GM12891 (cell line): Measurements from ENCODE around the gene PACSIN2.

Experiments
- DNase-seq: peaks from one replicate; pipeline ENCODE4 v3.0.0; 2011; ENCODE audit warnings: low spot score; ENCODE audit not compliant: insufficient read length
- FAIRE-seq: peaks from 2 replicates; lab custom pipeline; 2011; peaks lifted over from hg19 to GRCh38; lab: Jason Lieb, UNC
- PAX5 ChIP-seq: IDR thresholded peaks from 2 replicates; pipeline ENCODE4 v1.6.1; 2011; ENCODE audit warnings: low read length, moderate library complexity, mild to moderate bottlenecking; ENCODE audit not compliant: insufficient read depth, severe bottlenecking
- POLR2A ChIP-seq: IDR thresholded peaks from 2 replicates; pipeline ENCODE4 v1.6.1; 2011; ENCODE audit warnings: low read depth, low read length, control low read depth
- POLR2AphosphoS5 ChIP-seq: IDR thresholded peaks from 2 replicates; pipeline ENCODE4 v1.6.1; 2011; ENCODE audit warnings: low read depth, low read length, control low read depth
- POU2F2 ChIP-seq: IDR thresholded peaks from 2 replicates; pipeline ENCODE4 v1.6.1; 2011; ENCODE audit warnings: low read depth, mild to moderate bottlenecking, control low read depth, low read length, moderate library complexity
- SPI1 ChIP-seq: IDR thresholded peaks from 2 replicates; pipeline ENCODE4 v1.6.1; 2011; ENCODE audit warnings: low read depth, low read length, control low read depth
- TAF1 ChIP-seq: IDR thresholded peaks from 2 replicates; pipeline ENCODE4 v1.6.1; 2011; ENCODE audit warnings: low read depth, low read length, control low read depth

Gene PACSIN2

DNA sequence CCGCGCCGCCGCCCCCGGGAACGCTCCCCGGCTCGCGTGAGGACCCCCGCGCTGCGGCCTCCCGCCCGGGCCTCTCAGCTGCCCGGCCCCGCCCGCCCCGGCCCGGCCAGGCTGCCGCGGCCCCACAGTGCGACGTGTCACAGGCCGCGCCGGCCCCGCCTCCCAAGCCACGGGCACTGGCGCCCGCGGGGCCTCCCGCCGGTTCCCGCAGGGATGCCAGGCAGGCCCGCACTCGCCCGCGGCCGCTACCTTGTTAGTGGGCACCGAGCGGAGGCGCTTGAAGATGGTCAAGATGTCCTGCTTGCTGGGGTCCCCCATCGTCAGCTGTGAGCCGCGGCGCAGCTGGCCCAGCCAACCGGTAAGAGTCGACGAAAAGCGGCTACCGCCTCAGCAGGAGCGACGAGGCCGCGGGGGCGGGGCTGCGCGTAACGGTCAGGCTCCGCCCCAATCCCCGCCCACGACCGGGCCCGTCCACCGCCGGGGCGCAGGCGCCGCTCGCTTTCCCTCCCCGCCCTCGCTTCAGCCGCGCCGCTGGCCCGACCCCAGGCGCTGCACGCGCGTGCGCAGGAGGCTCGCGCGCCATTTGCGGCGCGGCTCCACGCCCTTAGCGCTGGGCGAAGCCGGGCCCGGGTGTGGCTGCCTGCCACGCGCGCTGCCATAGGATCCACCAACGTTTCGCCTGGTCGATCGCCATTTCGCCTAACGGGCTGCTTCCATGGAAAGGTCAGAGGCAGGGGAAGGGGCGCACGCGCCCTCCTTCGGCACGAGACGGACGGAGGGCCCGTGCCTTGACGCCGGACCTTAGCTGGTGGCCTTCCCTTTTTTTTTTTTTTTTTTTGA, 157.9 kb downstream of the PACSIN2 start, which contains the start of gene ARFGAP3:
Gene ARFGAP3, minus strand, starts transcription at position 409 of the 840 bp plus-strand sequence. Its CDS starts 91 bp downstream, at position 318.
- FAIRE-seq, result peak; percentile 98
- DNase-seq, result peak; percentile 97
- peak; percentile 69 for TF ChIP-seq PAX5
- peak; percentile 83 for TF ChIP-seq POLR2A
- 0 out of 2 replicates have a peak, but pooled peaks have one; percentile 27 for TF ChIP-seq POU2F2
- TF ChIP-seq POLR2AphosphoS5, result peak; percentile 77
- no peak for TF ChIP-seq SPI1
- TF ChIP-seq TAF1, result peak; percentile 61

DNA sequence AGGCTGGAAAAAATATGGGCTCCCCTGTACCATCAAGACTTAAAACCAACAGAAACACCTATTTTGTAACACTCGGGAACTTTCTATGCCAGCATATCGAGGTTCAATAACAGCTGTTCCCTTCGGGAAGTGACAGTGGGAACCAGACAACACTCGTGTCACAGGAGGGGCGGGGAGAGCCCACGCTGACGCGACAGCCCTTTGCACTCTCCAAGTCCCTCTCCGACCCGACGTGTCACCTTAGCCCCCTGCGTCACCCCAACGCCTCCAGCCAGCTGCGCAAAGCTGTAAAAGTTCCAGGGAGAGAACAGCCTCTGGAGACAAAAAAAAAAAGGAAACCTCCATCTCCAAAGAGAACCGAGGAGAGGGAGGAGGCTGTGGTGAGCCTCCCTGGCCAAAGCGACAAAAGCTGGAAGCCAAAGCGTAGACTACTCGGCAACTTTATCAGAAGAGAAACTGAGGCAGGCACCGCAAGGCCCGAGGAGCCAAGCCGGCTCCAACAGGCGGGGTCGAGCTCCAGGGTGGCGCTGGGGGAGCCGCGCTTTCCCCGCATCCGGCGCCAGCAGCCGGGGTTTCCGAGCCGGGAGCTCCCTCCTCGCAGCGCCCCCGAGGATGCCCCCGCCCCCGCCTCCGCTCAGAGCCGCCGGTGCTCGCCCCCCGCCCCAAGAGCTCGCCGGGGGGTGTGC, 158.6 kb downstream of the PACSIN2 start:
- DNase-seq, result peak; percentile 37
- peak; percentile 64 for FAIRE-seq
- TF ChIP-seq TAF1 (no peak), PAX5 (no peak), POLR2AphosphoS5 (no peak; the same call in 1 of the 2 replicates), POLR2A (no peak), POU2F2 (no peak), SPI1 (no peak)

DNA sequence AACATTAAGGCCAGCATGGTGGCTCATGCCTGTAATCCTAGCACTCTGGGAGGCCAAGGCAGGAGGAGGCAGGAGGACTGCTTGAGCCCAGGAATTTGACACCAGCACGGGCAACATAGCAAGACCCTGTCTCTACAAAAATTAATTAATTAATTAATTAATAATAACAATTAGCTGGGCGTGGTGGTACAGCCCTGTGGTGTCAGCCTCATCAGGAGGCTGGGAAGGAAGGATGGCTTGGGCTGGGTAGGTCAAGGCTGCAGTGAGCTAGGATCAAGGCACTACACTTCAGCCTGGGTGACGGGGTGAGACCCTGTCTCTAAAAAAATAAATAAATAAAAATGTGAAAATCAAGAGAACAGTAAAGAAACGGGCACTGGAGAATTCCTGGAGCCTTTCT, 159.2 kb downstream of the PACSIN2 start:
- FAIRE-seq, result no peak
- TF ChIP-seq TAF1, result no peak
- no peak for DNase-seq

DNA sequence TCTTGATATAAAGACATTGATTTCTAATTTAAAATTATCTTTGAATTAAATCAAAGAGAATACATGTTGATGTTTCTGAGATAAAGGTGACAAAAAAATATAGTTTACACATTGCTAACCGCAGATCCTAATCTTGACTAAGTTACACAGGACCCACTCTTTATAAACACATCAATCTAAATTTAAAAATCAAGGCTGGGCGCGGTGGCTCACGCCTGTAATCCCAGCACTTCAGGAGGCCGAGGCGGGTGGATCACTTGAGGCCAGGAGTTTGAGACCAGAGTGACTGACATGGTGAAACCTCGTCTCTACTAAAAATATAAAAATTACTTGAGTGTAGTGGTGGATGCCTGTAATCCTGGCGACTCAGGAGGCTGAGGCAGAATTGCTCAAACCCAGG, 159.7 kb downstream of the PACSIN2 start:
- TF ChIP-seq POLR2A (no peak), TAF1 (no peak), PAX5 (no peak), POU2F2 (no peak), POLR2AphosphoS5 (no peak), SPI1 (no peak)
- DNase-seq, result no peak
- no peak for FAIRE-seq

DNA sequence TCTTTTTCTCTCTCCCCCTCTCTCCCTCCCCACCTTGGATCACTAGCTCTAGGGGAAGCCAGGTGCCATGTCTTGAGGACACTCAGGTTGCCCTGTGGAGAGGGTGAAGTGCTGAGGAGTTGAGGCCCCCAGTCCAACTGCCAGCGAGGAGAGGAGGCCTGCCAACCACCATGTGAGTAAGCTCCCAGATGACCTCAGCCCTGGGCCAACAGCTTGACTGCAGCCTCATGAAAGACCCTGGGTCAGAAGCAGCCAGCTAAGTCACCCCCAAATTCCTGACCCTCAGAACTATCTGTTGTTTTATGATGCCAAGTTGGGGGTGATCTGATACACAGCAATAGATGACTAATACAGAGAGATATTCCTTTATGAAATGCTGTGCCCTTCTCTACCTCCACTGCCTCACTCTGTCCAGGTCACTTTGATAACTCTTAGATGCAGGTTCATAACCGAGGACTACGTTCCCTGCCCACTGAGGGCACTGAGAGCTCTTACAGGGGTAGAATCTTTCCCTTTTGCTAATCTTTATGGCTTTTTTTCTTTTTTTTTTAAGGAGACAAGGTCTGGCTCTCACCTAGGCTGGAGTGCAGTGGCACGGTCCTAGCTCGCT, 165.9 kb downstream of the PACSIN2 start:
- no peak for DNase-seq
- FAIRE-seq, result no peak
- TF ChIP-seq POLR2A (no peak; the same call in 1 of the 2 replicates), PAX5 (no peak), TAF1 (no peak), POU2F2 (no peak), SPI1 (no peak), POLR2AphosphoS5 (no peak)

DNA sequence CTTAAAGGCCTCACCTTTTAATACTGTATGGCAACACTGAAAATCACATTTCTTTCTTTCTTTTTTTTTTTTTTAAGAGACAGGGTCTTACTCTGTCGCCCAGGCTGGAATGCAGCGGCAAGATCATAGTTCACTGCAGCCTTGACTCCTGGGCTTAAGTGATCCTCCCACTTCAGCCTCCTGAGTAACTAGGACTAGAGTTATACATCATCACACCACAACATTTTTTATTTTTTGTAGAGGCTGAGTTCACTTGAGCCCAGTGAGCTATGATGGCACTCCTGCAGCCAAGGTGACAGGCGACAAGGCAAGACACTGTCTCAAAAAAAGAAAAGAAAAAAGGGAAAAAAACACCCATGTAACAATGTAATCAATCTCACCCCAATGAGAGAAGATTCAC, 167.8 kb downstream of the PACSIN2 start:
- DNase-seq, result no peak

DNA sequence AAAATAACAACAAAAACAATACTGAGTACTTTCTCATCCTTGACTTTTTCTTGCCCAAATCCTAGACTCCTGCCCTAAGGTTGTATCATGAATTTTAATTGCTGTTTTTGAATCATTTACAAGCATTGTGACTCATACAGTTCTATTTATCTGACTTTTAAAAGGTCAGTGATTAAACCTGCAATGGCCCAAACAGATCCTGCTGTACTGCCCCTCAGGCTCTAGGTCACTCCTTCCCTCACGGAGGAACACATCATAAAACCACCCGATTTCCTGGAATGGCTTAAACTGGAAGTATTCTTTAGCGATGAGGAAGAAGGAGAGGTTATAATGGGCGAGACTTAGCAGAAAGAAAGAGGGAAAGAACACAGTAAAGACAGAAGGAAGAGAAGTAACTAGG, 170.2 kb downstream of the PACSIN2 start:
- DNase-seq, result no peak
- FAIRE-seq, result no peak
- TF ChIP-seq POLR2A (no peak), TAF1 (no peak), SPI1 (no peak), POU2F2 (no peak), PAX5 (no peak), POLR2AphosphoS5 (no peak)

More for the DNA sequence above, 167.8 kb downstream of the PACSIN2 start:
- TF ChIP-seq SPI1 (no peak), PAX5 (no peak), TAF1 (no peak), POLR2AphosphoS5 (no peak), POLR2A (no peak), POU2F2 (no peak)
- FAIRE-seq, result no peak

DNA sequence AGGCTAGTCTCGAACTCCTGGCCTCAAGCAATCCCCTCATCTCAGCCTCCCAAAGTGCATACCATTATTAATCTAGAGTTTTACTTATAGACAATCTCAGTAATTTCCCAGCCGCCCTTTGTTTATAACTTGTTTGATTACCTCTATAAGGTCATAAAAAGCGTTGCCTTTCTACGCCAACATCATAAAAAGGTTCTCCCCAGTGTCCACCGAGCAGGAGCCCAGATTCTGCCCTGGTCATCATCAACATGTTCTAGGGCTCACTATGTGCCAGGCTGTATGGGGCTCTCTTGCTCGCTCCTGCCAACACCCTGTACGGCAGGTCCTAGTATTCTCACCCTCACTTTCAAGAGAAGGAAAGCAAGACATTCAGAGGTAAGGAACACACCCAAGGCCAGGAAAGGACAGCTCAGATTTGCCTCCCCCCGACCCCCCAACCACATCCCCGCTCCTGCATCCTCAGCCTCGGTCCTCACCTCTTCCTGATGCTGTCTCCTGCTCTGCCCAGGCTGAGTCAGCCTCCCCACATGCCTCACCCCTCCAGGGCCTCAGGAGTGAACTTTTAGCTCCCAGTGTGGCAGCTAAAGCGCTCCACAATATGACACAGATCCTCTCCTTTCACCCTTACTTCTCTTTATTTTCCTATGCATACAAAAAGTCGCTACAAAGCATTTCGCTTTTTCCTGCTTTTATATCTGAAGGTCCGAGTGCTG, 172.1 kb downstream of the PACSIN2 start:
- DNase-seq, result no peak
- no peak for FAIRE-seq
- no peak for TF ChIP-seq POLR2A
- no peak for TF ChIP-seq PAX5
- no peak for TF ChIP-seq SPI1
- TF ChIP-seq TAF1, result no peak
- no peak for TF ChIP-seq POU2F2
- TF ChIP-seq POLR2AphosphoS5, result no peak
